ENCODE results near the gene CNTN4.

The CNTN4 gene

DNA sequence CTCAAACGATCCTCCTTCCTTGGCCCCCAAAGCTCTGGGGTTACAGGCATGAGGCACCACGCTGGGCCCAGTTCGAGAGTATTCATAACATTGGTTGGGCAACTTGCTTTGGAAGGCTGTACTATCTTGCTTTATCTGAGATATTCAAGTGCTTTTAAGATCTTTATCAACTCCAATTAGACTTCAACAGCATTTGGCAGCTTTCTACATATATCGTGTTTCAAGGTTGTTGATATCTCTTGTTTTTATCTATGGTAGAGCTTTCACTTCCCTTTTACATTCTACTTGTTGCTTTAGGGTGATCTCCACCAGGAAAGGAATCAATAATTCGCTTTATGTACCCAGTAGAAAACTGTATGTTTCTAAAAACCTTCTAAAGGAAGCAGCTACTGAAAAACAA, 616.2 kb downstream of the CNTN4 start:
- Histone ChIP-seq H3K36me3 (ENCODE audit: control insufficient read depth in 2 of 2, insufficient read depth in 2 of 2, low read length in 2 of 2) (no peaks in the 10 kb centered on the region), H3K4me3 (ENCODE audit: low read length in 2 of 2) (no peak overlapping the region), H3K9ac (ENCODE audit: low read depth in 1 of 2, low read length in 2 of 2) (no peak overlapping the region), H3K4me1 (ENCODE audit: control insufficient read depth in 2 of 2, insufficient read depth in 2 of 2, low read length in 2 of 2) (no peaks in the 10 kb centered on the region), H3K27me3 (ENCODE audit: control insufficient read depth in 2 of 2, insufficient read depth in 2 of 2, low read length in 2 of 2) (no peaks in the 10 kb centered on the region), H3K27ac (ENCODE audit: low read depth in 2 of 2, low read length in 2 of 2) (no peak overlapping the region), H3K9me3 (ENCODE audit: control insufficient read depth in 2 of 2, low read length in 2 of 2) (no peaks in the 10 kb centered on the region)

DNA sequence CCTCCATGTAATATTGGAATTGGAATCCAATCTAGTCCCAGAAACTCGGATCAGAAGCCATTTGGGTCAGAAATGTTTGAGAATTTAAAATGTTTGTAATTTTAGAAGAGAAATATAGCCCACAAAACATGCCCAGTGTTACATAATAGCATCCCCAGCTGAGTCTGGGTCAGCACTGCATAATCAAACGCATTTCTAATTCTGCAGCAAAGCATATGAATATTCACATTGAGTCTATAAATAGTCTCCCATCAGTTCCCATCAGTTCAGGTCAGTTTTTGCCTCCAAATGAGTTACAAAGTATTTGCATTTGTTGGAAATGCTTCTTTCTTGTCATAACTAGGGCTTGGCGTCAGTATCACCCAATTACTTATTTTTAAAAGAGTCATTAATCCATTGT, 628.4 kb downstream of the CNTN4 start:
- H3K27me3 ChIP-seq (ENCODE audit: control insufficient read depth in 2 of 2, insufficient read depth in 2 of 2, low read length in 2 of 2) = no peaks in the 10 kb centered on the region
- H3K9me3 ChIP-seq (ENCODE audit: control insufficient read depth in 2 of 2, low read length in 2 of 2) = no peaks in the 10 kb centered on the region
- H3K36me3 ChIP-seq (ENCODE audit: control insufficient read depth in 2 of 2, insufficient read depth in 2 of 2, low read length in 2 of 2) = no peaks in the 10 kb centered on the region
- H3K27ac ChIP-seq (ENCODE audit: low read depth in 2 of 2, low read length in 2 of 2) = no peak overlapping the region
- H3K9ac ChIP-seq (ENCODE audit: low read depth in 1 of 2, low read length in 2 of 2) = no peak overlapping the region
- H3K4me1 ChIP-seq (ENCODE audit: control insufficient read depth in 2 of 2, insufficient read depth in 2 of 2, low read length in 2 of 2) = no peaks in the 10 kb centered on the region
- no peak overlapping the region for H3K4me3 ChIP-seq (ENCODE audit: low read length in 2 of 2)

DNA sequence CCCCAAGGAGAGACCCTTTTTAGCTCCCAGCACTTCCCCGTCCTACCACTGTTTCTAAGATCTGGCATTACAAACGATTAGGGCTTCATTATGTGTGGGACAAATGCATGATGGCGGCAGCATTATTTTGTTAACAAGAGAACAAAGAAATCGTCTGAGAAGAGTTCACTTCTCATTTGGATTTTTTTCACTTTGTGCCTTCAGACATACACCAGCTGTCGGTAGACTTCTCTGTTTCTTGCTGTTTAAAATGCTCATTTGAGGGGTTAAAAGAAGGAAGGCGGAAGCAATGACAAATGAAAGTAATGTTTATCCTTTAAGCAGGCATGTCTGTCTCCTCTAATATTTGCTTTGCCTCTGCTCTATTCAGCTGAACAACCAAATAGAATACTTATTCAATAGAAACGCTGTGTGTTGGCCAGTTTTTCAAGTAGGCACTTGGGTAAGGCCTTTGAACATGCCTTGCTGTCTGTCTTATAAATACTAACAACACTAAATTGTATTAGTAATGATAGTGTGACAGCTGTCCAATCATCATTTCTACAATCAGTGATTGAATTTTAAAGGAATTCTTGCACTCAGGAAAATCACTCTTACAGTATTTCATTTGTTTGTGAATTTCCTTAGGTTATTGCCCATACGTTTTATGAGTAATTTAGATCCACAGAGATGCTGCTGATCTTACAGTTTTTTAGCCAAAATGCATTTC, 629.1 kb downstream of the CNTN4 start:
- Histone ChIP-seq H3K36me3 (ENCODE audit: control insufficient read depth in 2 of 2, insufficient read depth in 2 of 2, low read length in 2 of 2) (no peaks in the 10 kb centered on the region), H3K9me3 (ENCODE audit: control insufficient read depth in 2 of 2, low read length in 2 of 2) (no peaks in the 10 kb centered on the region), H3K27ac (ENCODE audit: low read depth in 2 of 2, low read length in 2 of 2) (no peak overlapping the region), H3K9ac (ENCODE audit: low read depth in 1 of 2, low read length in 2 of 2) (no peak overlapping the region), H3K27me3 (ENCODE audit: control insufficient read depth in 2 of 2, insufficient read depth in 2 of 2, low read length in 2 of 2) (no peaks in the 10 kb centered on the region), H3K4me1 (ENCODE audit: control insufficient read depth in 2 of 2, insufficient read depth in 2 of 2, low read length in 2 of 2) (no peaks in the 10 kb centered on the region), H3K4me3 (ENCODE audit: low read length in 2 of 2) (no peak overlapping the region)

DNA sequence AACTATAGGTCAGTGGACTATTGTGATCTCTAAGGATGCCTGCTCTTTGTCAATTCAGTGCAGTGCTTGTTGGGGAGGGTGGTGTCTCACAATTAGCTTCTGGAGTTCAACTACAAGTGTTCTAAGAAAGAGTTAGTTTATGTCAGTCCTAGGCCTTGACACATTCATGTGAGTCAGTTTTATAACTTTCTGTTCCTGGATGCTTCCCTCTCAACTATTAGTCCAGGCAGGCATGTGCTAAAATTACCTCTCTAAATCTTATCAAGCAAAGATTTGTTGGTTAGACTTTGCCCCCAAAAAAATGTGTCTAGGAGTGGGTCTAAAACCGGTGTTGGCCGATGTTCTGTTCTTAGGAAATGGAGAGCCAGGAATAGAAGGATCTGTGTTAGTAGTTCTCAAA, 633.2 kb downstream of the CNTN4 start:
- Histone ChIP-seq H3K9ac (ENCODE audit: low read depth in 1 of 2, low read length in 2 of 2) (no peak overlapping the region), H3K9me3 (ENCODE audit: control insufficient read depth in 2 of 2, low read length in 2 of 2) (no peaks in the 10 kb centered on the region)

DNA sequence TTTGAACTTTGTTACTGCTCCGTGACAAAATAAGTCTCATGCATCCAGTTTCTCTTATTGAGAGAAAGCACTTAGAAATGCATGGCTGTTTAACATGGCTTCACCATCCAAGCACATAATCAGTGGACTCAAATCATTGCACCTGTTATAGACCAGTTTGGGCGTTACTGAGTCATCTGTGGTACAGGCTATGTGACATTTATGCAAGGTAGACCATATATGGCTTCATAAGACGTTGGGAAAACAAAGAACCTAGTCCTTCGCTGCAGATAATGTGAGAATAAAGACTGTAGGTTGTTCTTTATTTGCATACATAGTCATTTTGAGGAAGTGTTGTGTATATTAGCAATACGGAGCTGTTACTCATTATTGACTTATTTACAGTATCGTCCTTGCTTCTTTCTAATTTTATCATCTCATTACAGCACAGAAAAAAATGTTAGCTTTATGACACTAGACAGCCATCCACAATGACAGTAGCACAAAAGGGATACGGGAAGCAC, 636.8 kb downstream of the CNTN4 start:
- H3K9ac ChIP-seq (ENCODE audit: low read depth in 1 of 2, low read length in 2 of 2) = no peak overlapping the region
- H3K9me3 ChIP-seq (ENCODE audit: control insufficient read depth in 2 of 2, low read length in 2 of 2) = no peaks in the 10 kb centered on the region
- no peaks in the 10 kb centered on the region for H3K27me3 ChIP-seq (ENCODE audit: control insufficient read depth in 2 of 2, insufficient read depth in 2 of 2, low read length in 2 of 2)
- no peak overlapping the region for H3K27ac ChIP-seq (ENCODE audit: low read depth in 2 of 2, low read length in 2 of 2)
- H3K4me3 ChIP-seq (ENCODE audit: low read length in 2 of 2) = no peak overlapping the region
- H3K4me1 ChIP-seq (ENCODE audit: control insufficient read depth in 2 of 2, insufficient read depth in 2 of 2, low read length in 2 of 2) = no peaks in the 10 kb centered on the region
- no peaks in the 10 kb centered on the region for H3K36me3 ChIP-seq (ENCODE audit: control insufficient read depth in 2 of 2, insufficient read depth in 2 of 2, low read length in 2 of 2)

More for the DNA sequence above, 633.2 kb downstream of the CNTN4 start:
- H3K27me3 ChIP-seq (ENCODE audit: control insufficient read depth in 2 of 2, insufficient read depth in 2 of 2, low read length in 2 of 2) = no peaks in the 10 kb centered on the region
- H3K4me1 ChIP-seq (ENCODE audit: control insufficient read depth in 2 of 2, insufficient read depth in 2 of 2, low read length in 2 of 2) = no peaks in the 10 kb centered on the region
- no peak overlapping the region for H3K4me3 ChIP-seq (ENCODE audit: low read length in 2 of 2)
- no peak overlapping the region for H3K27ac ChIP-seq (ENCODE audit: low read depth in 2 of 2, low read length in 2 of 2)
- H3K36me3 ChIP-seq (ENCODE audit: control insufficient read depth in 2 of 2, insufficient read depth in 2 of 2, low read length in 2 of 2) = no peaks in the 10 kb centered on the region

DNA sequence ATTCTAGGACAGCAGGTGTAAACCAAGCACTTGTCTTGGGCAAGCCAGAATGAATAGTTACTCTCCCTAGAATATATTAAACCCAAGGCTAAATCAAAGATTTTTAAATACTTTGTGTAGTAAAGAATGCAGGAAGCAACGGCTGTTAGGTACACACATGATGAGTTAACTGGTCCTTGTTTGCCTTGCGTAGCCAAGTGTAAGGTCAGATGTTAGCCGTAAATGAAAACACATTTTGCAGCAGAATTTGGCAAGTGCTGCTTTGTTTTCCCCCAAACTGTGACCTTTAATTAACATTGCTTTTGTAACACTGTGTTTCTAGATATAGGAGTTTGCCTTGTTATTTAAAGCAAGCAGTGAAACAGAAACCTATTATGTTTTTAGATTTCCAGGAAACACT, 642.9 kb downstream of the CNTN4 start:
- Histone ChIP-seq H3K4me1 (ENCODE audit: control insufficient read depth in 2 of 2, insufficient read depth in 2 of 2, low read length in 2 of 2) (no peaks in the 10 kb centered on the region), H3K27ac (ENCODE audit: low read depth in 2 of 2, low read length in 2 of 2) (no peak overlapping the region), H3K36me3 (ENCODE audit: control insufficient read depth in 2 of 2, insufficient read depth in 2 of 2, low read length in 2 of 2) (no peaks in the 10 kb centered on the region)

DNA sequence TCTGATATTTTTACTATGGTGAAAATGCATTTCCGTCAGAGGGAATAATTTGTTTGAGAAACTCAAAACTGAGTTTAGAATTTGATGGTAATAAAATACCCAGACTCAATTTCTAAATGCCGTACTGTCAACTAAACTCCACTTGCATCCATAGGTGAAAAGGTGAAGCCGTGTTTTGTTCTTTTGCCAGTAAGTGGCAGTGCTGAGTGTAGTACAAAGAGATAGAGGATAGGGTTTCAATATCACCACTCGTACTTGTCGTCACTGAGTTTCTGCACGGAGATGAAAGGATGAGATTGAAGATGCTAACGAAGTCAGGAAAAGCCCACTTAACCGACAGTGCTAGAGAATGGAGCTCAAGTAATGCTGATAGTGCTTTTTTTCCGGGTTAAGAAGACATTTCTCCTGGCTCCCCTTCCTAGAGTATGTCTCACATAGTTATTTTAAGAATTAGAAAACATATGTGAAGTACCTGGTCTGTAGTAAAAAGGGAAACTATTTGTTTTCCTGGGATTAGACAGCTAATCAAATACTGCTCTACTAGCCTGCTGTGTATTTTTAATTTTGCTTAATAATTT, 666.4 kb downstream of the CNTN4 start:
- Histone ChIP-seq H3K9ac (ENCODE audit: low read depth in 1 of 2, low read length in 2 of 2) (no peak overlapping the region), H3K4me1 (ENCODE audit: control insufficient read depth in 2 of 2, insufficient read depth in 2 of 2, low read length in 2 of 2) (no peaks in the 10 kb centered on the region), H3K4me3 (ENCODE audit: low read length in 2 of 2) (no peak overlapping the region), H3K27me3 (ENCODE audit: control insufficient read depth in 2 of 2, insufficient read depth in 2 of 2, low read length in 2 of 2) (no peaks in the 10 kb centered on the region), H3K9me3 (ENCODE audit: control insufficient read depth in 2 of 2, low read length in 2 of 2) (no peaks in the 10 kb centered on the region), H3K27ac (ENCODE audit: low read depth in 2 of 2, low read length in 2 of 2) (no peak overlapping the region), H3K36me3 (ENCODE audit: control insufficient read depth in 2 of 2, insufficient read depth in 2 of 2, low read length in 2 of 2) (no peaks in the 10 kb centered on the region)

More for the DNA sequence above, 642.9 kb downstream of the CNTN4 start:
- no peaks in the 10 kb centered on the region for H3K27me3 ChIP-seq (ENCODE audit: control insufficient read depth in 2 of 2, insufficient read depth in 2 of 2, low read length in 2 of 2)
- no peak overlapping the region for H3K9ac ChIP-seq (ENCODE audit: low read depth in 1 of 2, low read length in 2 of 2)
- no peaks in the 10 kb centered on the region for H3K9me3 ChIP-seq (ENCODE audit: control insufficient read depth in 2 of 2, low read length in 2 of 2)
- H3K4me3 ChIP-seq (ENCODE audit: low read length in 2 of 2) = no peak overlapping the region

DNA sequence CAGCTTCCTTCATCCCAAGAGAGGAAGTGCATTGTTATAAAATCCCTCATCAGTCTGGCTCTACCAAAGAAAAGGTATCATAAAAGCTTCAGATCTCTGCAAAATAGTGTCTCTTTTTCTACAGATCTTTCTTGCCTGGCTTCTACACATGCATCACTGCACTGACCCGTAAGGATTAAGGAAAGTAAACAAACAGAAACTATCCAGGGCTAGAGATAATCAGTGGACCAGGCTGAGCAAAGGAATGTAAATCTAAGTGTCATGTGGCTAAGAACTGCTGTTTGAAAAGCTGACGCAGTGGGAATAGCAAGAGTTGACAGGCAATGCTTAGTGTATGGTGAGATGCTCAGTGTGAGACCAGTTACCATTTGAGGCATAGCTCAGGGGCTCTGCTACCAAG, 671.8 kb downstream of the CNTN4 start:
- H3K27me3 ChIP-seq (ENCODE audit: control insufficient read depth in 2 of 2, insufficient read depth in 2 of 2, low read length in 2 of 2) = no peaks in the 10 kb centered on the region
- H3K4me3 ChIP-seq (ENCODE audit: low read length in 2 of 2) = no peak overlapping the region

DNA sequence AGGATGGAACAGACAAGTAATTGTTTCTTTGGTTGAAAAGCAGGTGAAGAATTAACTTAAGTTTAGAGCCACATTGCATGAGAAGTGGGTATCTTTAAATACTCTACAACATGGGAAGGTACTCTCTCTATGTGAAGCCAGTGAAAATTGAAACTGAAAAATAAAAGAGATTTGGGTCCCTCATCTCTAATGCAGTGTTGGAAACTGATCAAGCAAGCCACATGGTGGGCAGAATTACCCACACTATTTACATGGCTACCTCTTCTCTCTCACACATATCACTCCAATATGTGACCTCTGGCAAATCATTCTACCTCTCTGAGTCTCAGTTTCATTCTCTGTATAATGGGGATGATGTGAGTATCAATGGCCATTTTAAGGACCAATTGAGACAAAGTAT, 672.5 kb downstream of the CNTN4 start:
- Histone ChIP-seq H3K9ac (ENCODE audit: low read depth in 1 of 2, low read length in 2 of 2) (no peak overlapping the region), H3K27ac (ENCODE audit: low read depth in 2 of 2, low read length in 2 of 2) (no peak overlapping the region), H3K9me3 (ENCODE audit: control insufficient read depth in 2 of 2, low read length in 2 of 2) (no peaks in the 10 kb centered on the region), H3K27me3 (ENCODE audit: control insufficient read depth in 2 of 2, insufficient read depth in 2 of 2, low read length in 2 of 2) (no peaks in the 10 kb centered on the region), H3K36me3 (ENCODE audit: control insufficient read depth in 2 of 2, insufficient read depth in 2 of 2, low read length in 2 of 2) (no peaks in the 10 kb centered on the region), H3K4me1 (ENCODE audit: control insufficient read depth in 2 of 2, insufficient read depth in 2 of 2, low read length in 2 of 2) (no peaks in the 10 kb centered on the region), H3K4me3 (ENCODE audit: low read length in 2 of 2) (no peak overlapping the region)

More for the DNA sequence above, 671.8 kb downstream of the CNTN4 start:
- H3K27ac ChIP-seq (ENCODE audit: low read depth in 2 of 2, low read length in 2 of 2) = no peak overlapping the region
- no peaks in the 10 kb centered on the region for H3K36me3 ChIP-seq (ENCODE audit: control insufficient read depth in 2 of 2, insufficient read depth in 2 of 2, low read length in 2 of 2)
- no peaks in the 10 kb centered on the region for H3K4me1 ChIP-seq (ENCODE audit: control insufficient read depth in 2 of 2, insufficient read depth in 2 of 2, low read length in 2 of 2)
- H3K9me3 ChIP-seq (ENCODE audit: control insufficient read depth in 2 of 2, low read length in 2 of 2) = no peaks in the 10 kb centered on the region
- no peak overlapping the region for H3K9ac ChIP-seq (ENCODE audit: low read depth in 1 of 2, low read length in 2 of 2)

DNA sequence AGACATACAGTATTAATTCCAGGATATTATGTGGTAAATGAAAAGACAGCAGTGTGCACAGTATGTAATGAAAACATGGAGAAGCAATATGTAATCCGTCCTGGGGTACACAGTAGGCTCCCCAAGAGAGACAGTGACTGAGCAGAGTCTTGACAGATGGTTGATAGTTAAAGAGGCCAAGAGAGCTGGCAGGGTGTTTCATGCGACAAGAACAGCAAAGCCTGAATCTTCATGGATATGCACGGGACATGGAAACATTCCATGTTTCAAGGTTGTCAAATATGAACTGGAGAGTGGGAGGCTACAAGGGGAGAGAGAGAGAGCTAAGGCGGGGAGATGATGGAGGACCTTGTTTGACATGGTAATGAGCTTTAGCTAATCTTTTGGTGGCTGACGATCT, 673.1 kb downstream of the CNTN4 start:
- Histone ChIP-seq H3K27me3 (ENCODE audit: control insufficient read depth in 2 of 2, insufficient read depth in 2 of 2, low read length in 2 of 2) (no peaks in the 10 kb centered on the region), H3K36me3 (ENCODE audit: control insufficient read depth in 2 of 2, insufficient read depth in 2 of 2, low read length in 2 of 2) (no peaks in the 10 kb centered on the region), H3K4me1 (ENCODE audit: control insufficient read depth in 2 of 2, insufficient read depth in 2 of 2, low read length in 2 of 2) (no peaks in the 10 kb centered on the region), H3K27ac (ENCODE audit: low read depth in 2 of 2, low read length in 2 of 2) (no peak overlapping the region), H3K4me3 (ENCODE audit: low read length in 2 of 2) (no peak overlapping the region), H3K9me3 (ENCODE audit: control insufficient read depth in 2 of 2, low read length in 2 of 2) (no peaks in the 10 kb centered on the region), H3K9ac (ENCODE audit: low read depth in 1 of 2, low read length in 2 of 2) (no peak overlapping the region)
